Fibroblast of mammary gland (primary cell): ENCODE data around the gene RAB5IF.
"Not testable (repeated sequence)": the region's sequence is repeated elsewhere in the genome, so short reads cannot be mapped to it uniquely, and the experiment has no call there.

Source experiments
- DNase-seq: peaks from one replicate; pipeline ENCODE4 v3.0.0-alpha.2; 2010; ENCODE audit warnings: low read depth
- H3K4me3 ChIP-seq: 2 replicates; pipeline ENCODE4 v1.5.1; 2011; ENCODE audit warnings: low read depth, mild to moderate bottlenecking, low read length, moderate library complexity; ENCODE audit not compliant: control insufficient read depth
- CTCF ChIP-seq: conservative IDR thresholded peaks from 2 replicates; pipeline ENCODE4 v1.5.1; 2011; ENCODE audit warnings: low read depth, low read length, inconsistent platforms; ENCODE audit not compliant: control insufficient read depth, insufficient read depth

Gene RAB5IF

GRCh38 chr20:36629719-36630681 lies 24.4 kb downstream of the RAB5IF start:
- no peak for DNase-seq
- TF ChIP-seq CTCF, result no peak
- H3K4me3 ChIP-seq, result no peak overlapping the region

GRCh38 chr20:36631646-36632045 lies 26.1 kb downstream of the RAB5IF start:
- TF ChIP-seq CTCF, result no peak
- no peak overlapping the region for H3K4me3 ChIP-seq
- no peak for DNase-seq

- no peak for DNase-seq
- no peak for TF ChIP-seq CTCF
- H3K4me3 ChIP-seq, result no peak overlapping the region
Measured at GRCh38 chr20:36632147-36632486, 26.5 kb downstream of the RAB5IF start.

GRCh38 chr20:36632487-36633284 lies 27.1 kb downstream of the RAB5IF start:
- no peak for DNase-seq
- no peak overlapping the region for H3K4me3 ChIP-seq
- no peak for TF ChIP-seq CTCF

- DNase-seq, result no peak
- no peak overlapping the region for H3K4me3 ChIP-seq
- no peak for TF ChIP-seq CTCF
Measured at GRCh38 chr20:36633285-36633772, 27.8 kb downstream of the RAB5IF start.

- DNase-seq, result no peak
Measured at GRCh38 chr20:36634342-36634741, 28.8 kb downstream of the RAB5IF start.

GRCh38 chr20:36638876-36639400 lies 33.4 kb downstream of the RAB5IF start:
- H3K4me3 ChIP-seq, DNase-seq: not testable (repeated sequence)

More at GRCh38 chr20:36634342-36634741, 28.8 kb downstream of the RAB5IF start:
- no peak for TF ChIP-seq CTCF
- no peak overlapping the region for H3K4me3 ChIP-seq
